GM19035 (cell line): Measurements from ENCODE around the gene DUSP1.

ENCODE experiments used
- ATAC-seq: cut with Tn5 transposase; IDR thresholded peaks from one replicate; pipeline ENCODE4 v1.9.1; 2021; ENCODE audit not compliant: unreplicated experiment

Gene DUSP1

GRCh38 chr5:172782169-172783039 lies 11.4 kb upstream of the DUSP1 start:
- ATAC-seq, result no peak

DNA sequence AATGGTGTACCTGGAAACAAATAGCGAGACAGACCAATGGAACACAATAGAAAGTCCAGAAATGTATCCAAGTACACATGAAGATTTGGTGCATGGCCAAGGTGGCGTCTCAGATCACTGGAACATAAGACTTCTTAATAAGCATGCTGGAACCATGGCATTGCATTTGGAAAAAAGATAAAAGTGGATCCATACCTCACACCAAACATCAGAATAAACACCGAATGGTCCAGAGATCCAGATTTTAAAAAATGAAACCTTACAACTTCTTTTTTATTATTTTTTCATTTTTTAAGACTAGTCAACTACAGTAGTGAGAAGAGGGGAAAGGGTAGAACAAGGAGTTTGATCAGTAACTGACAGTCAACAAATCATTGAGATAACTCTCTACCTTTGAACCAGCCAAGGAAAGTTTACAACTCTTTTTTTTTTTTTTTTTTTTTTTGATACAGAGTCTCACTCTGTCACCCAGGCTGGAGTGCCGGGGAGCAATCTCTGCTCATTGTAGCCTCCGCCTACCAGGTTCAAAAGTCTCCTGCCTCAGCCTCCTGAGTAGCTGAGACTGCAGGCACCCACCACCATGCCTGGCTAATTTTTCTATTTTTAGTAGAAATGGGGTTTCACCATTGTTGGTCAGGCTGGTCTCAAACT lies 8.8 kb upstream of the DUSP1 start:
- no peak for ATAC-seq

DNA sequence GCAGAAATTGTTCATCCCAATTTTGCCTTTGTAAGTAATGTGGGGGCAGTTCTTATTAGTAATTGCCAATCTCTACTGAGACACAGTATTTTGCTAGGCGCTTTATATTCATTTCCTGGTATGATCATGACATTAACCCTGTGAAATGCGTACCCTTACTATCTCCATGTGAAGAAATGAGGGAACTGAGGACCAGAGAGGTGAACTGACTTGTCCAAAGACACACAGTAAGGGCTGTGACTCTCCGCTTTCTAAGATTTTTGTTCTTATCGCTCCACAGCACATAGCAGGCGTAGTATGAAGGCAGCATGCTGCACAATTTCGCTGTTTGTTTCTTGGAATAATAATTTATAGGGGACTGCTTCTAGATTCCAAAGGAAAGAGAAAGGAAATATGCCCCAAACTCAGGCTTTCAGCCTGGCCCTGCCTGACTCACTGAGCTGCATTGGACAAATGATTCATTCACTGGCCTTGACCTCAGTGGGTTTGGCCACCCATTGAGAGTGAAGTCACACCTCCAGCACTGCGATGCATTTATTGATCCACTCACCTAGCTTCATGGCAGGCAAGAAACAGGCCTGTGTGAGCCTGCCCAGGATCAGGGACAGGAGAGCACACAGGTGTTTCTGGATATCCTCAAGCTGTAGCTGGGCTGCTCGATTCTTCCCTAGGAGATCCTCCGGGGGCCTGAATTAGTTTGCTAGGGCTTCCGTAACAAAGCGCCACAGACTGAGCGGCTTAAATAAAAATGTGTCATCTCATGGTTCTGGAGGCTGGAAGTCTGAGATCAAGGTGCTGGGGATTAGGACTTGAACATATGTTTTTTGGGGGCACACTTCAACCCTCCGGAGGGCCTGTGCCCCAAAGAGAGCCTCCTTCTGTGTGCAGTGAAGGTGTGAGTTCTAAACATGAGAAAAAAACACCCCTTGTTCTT lies 7.2 kb upstream of the DUSP1 start:
- peak; percentile 32 for ATAC-seq

DNA sequence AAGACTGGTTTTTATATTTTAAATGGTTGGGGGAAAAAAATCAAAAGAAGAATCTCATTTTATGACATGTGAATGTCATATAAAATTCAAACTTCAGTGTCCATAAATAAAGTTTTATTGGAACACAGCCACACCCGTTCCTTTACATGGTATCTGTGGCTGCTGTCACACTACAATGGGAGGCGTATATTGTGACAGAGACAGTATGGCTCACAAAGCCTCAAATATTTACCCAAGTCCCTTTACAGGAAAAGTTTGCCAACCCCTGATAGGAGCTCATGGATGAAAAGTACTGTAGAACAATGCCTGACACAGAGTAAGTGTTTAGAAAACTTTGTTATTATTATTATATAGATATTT lies 5.2 kb upstream of the DUSP1 start:
- no peak for ATAC-seq

GRCh38 chr5:172775326-172776234 lies 4.6 kb upstream of the DUSP1 start:
- no peak for ATAC-seq

DNA sequence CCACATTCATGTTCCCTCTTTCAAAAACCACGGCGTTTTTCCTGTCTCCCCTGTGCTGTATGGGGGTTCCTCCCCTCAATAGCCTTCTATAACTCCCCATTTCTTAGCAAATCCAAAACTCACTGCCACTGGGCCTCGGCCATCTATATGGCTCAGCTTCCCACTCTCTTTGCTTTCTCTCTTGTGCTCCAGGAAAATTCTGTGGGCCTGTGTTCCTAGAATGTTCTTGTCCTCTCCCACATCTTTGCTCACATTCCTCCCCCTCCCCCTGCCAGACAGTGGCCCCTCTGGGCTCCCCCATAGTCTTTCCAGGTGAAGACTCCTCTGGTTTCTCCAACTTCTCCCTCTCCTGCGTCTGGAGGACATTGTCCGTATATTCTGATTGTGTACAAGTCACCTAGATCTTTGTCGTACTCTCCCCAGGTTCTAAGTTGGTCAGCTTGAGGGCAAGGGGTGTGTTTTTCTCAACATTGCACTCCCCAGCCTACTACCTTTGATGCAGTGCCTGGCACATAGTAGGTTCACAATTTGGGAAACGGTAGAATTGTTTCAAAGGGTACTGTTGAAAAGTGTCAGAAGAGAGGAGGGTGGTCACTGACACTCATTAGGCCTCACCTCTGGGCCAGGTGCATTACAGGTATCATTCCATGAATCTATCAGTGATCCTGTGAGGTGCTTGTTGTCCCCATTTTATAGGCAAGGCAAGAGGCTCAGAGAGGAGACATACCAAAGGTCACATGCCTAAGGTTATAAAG lies 3.7 kb upstream of the DUSP1 start:
- no peak for ATAC-seq

GRCh38 chr5:172773481-172774469 lies 2.8 kb upstream of the DUSP1 start:
- ATAC-seq, result no peak

GRCh38 chr5:172772112-172772906 lies 1.3 kb upstream of the DUSP1 start:
- ATAC-seq, result peak; percentile 30

- ATAC-seq, result peak; percentile 0
Measured at GRCh38 chr5:172771439-172772111, 580 bp upstream of the DUSP1 start.

DNA sequence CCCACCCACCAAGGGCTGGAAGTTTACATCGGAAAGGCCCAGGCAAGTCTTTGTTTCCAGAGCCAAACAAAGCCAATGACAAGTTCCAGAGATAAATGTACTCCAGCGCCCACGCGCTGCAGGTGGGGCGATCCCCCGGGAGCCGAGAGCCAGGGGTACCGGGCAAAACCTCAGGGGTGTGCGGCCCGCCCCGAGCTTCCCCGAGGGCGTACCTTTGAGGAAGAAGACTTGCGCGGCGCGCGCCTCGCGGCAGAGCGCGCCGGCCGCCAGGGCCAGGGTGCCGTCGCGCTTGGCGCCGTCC lies 671 bp downstream of the DUSP1 start:
- ATAC-seq, result no peak

DNA sequence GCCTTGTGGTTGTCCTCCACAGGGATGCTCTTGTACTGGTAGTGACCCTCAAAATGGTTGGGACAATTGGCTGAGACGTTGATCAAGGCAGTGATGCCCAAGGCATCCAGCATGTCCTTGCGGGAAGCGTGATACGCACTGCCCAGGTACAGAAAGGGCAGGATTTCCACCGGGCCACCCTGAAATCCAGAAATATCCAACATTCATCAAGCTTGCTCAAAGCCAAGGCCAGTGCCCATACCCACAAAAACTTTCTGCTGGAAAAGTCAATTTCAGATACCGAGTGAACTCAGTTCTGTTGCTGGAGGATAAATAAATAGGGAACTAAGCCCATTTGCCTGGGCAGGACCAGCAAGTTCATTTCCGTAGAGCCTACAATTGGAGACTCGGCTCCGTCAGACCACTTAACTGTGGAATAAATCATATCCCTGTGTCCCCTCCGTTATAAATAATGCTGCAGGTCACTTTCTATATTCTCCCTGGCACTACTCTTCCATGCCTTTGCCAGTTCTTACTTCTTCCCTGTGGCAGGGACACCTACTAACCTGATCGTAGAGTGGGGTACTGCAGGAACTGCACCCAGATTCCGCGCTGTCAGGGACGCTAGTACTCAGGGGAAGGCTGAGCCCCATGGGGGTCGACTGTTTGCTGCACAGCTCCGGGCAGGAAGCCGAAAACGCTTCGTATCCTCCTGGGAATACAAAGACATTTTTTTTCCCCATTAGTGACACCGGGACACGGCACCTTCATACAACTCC lies 1.2 kb downstream of the DUSP1 start:
- ATAC-seq, result no peak

DNA sequence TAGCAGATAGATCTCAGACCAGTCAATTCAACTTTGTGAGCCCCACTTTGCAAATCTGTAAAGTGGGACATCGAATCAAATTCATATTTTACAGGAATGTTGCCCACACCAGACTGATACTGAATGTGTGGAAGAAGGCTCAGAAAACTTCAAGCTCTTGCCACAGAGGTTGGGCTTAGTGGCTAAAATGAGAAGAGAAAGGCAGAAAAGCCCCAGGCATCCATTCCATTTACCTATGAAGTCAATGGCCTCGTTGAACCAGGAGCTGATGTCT lies 1.7 kb downstream of the DUSP1 start:
- ATAC-seq, result no peak

- no peak for ATAC-seq
Measured at GRCh38 chr5:172768573-172769341, 2.2 kb downstream of the DUSP1 start.

DNA sequence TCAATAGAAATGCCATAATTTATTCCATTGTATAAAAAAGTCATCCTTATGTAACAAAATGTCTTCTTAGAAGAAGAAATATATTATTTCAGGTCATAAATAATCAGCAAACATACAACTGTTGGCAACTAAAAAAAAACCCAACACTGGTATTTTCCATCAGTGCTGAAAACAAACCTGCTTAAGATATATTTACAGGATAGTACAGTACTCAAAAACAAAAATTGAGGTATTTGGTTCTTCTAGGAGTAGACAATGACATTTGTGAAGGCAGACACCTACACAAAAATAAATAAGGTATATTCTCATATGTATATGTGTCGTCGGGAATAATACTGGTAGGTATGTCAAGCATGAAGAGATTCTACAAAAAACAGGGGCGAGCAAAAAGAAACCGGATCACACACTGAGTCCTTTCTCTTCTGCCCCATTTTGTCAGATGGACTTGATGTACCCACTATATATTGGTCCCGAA lies 2.9 kb downstream of the DUSP1 start:
- ATAC-seq, result no peak

DNA sequence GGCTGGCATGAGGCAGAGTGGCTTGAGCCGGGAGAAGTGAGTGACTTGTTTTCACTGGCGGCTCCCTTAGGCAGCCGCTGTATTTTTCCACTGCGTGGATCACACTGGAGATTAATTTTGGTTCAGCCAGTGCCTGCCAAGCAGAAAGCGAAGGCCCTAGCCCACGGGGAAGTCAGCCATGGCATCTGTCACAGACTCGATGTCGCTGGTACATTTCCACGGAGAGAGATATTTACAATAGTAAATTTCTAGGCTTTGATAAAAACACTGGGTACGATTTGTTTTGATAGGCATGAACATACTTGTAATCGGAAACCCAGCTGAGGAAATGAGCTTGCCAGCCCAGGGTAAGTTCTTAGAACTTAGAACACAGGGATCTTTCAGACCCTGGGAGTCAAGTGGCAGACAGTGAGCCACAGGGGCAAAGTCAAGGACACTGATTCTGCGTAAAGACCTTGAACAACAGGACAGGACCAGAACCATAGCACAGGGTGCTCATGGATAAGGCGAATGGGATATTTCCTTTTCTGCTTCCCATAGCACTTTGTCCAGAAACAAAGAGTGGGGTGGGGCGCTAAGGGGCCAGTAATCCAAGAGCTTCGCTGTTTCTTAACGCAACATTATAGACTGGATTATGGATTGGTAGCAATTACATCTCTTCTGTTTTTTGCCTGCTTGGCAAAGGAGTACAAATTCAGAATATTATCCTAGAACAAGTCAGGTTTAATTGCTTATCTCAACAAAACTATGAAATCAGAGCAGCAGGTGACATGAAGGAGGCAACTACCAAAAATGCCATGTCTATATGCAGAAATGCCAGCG lies 4.5 kb downstream of the DUSP1 start:
- ATAC-seq, result no peak
